Forelimb muscle (tissue), 1 donor: ENCODE data around the gene ECE1. TPM values are rescaled to one million over a fixed set of nuclear protein-coding genes. Genes with fewer than 3 reads are reported as not detected.

Experiments used
- DNase-seq: peaks from one replicate; pipeline ENCODE4 v3.0.0-alpha.2; 2013; ENCODE audit warnings: low read depth
- polyA plus RNA-seq: library from polyadenylated mRNA; unstranded; fragments of 120-200 nt; gene quantifications from one replicate; pipeline ENCODE4 v1.2.1, GENCODE V29; 2013; ENCODE audit not compliant: insufficient read length

ECE1 gene
- polyA plus RNA-seq, 1 donor = 29.1 TPM

GRCh38 chr1:21308847-21309652 is 18.8 kb upstream of the ECE1 start:
- no peak for DNase-seq

DNA sequence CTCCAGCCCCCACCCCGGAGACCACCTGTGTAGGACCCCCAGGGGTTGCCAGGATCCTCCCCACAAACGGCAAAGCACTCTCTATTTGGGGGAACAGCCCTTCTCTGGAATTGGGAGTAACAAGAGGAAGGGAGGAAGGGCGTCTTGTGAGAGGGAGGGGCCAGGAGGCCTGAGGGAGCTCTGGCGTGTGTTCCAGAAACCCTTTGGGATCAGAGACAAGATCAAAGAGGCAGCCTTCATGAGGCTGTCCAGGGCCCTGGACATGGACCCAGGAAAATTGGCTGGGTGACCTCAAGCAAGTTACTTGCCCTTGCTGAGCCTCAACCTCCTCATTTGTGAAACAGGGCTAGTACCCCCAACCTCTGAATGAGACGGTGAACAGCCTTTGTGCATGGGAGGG is 18.1 kb upstream of the ECE1 start:
- no peak for DNase-seq

DNA sequence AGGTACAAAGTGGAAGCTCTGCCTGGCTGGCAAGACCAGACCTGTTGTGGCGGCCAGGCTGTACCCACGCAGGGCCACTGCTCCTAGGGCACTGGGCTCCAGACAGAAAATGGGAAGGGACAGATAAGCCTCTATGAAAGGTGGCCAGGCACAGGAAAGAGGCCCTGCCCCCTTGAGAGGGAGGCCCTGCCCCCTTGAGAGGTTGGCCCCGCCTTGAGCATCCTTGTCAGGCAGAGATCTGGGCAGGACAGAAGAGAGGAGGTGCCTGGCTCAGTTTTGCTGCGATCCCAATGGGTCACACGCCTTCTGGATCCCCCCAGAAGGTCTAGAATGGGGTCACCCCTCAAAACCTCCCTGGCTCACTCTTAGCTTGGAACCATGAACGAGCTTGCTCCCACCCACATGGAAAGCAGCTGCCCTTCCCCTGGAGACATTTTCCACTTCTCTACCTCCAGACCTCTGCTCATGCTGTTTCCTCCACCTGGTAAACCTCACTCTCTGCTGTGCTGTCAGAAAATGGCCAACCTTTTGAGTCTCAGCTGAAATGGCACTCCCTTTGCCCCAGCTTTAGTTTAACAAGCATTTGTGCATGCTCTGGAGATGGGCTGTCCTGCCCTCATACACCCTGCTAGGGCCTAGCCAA is 17.5 kb upstream of the ECE1 start:
- no peak for DNase-seq

DNA sequence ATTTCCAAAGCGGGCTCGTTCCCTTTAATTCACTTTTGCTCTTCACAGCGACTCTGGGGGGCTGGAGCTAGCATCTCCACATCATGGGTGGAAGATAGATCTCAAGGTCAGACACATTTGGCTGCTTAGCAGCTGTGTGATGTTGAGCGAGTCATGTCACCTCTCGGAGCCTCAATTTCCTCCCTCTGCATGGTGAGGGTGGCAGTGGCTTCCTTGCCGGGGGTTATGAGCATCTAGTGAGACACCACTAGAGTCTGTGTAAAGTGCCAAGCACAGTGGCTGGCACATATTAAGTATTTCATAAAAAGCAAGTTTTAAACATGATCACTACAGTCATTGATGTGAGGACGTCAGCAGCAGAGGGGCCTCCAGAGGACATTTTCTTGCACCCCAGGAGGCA is 16.9 kb upstream of the ECE1 start:
- DNase-seq = no peak

DNA sequence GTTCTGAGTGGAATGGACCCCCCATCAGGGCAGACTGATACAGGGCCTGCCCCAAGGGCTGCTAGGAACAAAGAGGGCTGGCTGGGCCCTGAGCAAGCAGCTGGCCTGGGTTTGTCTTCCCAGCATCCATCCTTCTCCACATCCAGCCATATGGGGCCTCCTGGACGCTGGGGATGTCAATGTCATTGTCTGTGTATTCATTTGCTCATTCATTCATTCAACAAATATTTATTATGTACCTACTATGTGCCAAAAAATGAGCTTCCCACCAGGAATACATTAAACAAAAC is 15.6 kb upstream of the ECE1 start:
- no peak for DNase-seq

DNA sequence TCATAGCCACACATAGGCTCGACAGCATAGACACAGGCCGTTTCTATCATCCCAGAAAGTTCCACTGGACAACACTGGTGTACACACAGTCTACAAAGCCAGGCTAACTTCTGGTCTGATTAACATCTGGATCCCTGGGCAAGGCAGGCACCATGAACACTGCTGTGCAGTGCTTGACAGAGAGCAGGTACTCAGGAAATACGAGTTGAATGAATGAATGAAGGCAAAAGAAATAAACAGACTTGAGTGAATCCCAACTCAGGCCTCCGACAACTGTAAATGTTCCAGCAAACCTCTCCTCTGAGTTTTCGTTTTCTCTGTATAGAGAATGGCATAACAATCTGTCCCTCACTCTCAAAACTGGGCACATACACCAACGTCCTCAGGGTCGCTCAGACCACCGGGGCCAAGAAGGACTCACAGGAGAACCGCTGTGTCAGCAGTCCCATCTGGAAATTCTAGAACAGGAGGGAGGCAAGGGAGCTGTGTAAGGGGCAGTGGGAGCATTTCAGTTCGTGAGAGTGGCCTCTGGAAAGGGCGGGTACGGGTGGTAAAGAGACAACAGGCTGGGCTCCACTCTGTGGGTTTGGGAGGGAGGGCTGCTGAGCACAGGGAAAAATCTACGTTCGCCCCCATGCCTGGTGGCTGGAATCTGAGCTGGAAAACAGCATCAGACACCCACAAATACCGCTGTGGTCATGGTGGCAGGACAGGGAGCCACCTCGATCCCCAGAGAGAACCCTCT is 15.1 kb upstream of the ECE1 start:
- no peak for DNase-seq

GRCh38 chr1:21304488-21304887 is 14.2 kb upstream of the ECE1 start:
- DNase-seq = no peak

DNA sequence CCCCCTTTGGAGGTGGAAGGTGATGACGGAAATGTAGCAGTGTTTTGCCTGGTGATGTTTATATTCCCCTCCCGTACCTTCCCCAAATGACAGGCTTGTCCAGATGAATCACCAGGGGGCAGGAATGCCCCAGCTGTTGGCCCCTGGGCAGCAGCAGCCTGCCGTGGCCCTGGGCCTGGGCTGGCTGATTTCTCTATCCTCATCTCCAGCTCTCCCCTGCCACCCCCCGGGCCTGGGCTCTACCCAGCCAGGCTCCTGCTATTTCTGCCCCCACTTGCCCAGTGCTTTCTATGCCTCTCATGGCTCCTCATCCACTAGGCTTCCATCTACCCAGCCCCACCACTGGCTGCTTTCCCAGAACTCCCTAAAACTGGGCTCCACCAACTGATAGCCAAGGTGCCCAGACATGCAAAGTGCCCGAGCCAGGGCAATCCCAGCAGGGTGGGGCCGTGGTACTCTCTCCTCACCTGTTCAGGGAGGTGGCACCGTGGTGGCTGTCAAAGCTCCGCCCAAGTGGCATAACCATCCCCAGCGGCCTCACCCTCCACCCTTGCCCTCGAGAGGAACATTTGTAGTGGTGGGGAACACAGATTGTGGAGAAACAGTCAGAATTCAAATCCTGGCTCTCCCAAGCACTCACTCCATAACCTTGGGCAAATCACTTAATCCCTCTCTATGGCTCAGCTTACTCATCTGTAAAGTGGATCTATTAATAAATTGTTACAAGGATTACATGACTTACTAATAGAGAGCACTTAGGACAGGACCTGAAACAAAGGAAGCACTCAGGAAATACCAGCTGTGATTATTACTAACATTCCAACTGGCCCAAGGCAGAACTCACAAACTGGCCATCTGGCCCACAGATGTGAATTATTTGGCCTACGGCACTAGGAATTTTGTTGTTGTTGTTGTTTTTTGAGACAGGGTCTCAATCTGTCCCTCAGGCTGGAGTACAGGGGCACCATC is 12.8 kb upstream of the ECE1 start:
- DNase-seq = no peak

- DNase-seq = no peak
Observed at GRCh38 chr1:21301794-21302440, 11.7 kb upstream of the ECE1 start.

DNA sequence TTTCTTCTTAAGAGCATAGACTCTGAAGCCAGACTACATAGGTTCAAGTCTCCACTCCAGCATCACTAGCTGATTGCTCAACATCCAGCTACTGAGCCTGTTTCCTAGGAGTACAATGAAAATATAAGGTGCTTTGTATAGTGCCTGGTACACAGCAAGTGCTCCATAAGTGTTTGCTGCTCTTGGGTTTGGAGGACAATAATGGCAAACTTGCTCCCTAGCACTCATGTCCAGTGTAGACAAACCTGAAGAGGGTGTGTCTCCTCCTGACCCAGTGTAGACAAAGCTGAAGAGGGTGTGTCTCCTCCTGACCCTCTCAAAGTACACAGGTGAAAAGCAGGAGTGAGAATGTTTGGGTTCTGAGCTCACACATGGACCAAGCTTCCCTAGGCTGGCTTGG is 10.5 kb upstream of the ECE1 start:
- DNase-seq = no peak

DNA sequence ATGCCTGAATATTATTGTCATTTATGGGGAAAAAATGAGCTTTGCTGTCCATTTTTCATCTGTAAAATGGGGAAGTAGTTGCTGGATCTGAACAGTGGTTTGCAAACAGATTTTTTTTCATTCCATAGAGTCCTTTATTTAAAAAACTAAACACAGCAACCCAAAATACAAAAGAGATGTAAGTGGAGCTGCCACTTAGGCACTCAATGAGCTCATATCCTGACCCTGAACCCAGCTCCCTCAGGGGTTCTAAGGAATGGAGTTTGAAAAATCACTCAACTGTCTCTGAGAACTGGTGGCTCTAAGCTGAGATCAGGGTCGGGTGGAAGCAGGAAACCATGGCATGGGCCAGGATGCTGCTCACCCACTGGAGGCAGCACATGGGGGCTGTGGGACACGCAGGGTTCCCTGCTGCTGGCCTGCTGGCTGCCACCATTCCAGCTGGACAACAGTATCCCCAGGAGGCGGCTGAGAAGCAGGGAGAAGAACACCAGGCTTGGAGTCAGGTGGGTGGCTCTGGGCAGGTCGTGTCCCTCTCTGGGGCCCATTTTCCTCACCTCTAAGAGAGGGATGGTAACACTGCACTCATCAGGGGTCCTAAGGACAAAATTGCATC is 9.6 kb upstream of the ECE1 start:
- no peak for DNase-seq

DNA sequence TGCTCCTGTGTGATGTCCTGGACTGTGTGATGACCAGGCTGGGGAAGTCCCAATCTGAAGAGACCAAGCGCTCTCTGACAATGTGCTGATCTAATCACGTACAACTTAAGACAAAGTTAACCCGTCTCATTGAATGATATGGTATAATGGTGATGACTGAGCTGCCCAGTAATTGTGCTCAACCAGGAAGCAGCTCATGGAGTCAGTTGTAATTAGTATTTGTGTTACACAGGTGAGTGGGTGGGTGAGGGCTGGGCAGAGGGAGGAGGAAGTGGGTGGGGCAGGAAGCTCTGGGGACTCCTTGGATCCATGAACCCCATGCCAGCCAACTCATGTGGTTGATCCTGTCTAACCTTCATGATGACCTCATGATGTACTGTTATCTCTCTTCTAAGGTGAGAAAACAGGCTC is 8.7 kb upstream of the ECE1 start:
- DNase-seq = no peak

DNA sequence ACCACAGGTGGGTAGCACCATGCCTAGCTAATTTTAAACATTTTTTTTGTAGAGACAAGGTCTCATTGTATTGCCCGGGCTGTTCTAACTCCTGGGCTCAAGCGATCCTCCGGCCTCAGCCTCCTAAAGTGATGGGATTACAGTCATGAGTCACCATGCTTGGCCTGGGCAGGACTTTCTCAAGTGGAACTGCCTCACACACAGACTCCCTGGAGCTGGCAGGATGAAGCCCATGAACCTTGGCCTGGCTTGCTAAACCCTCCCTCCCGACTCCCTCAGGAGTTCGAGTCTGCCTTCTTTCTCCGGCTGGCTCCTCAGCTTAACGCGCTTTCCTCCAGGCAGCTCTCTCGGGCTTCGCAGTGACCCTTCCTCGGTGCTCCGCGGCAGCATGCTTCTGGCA is 7.7 kb upstream of the ECE1 start:
- DNase-seq = no peak

- DNase-seq = no peak
Observed at GRCh38 chr1:21296509-21297354, 6.5 kb upstream of the ECE1 start.

- no peak for DNase-seq
Observed at GRCh38 chr1:21295545-21295944, 5.3 kb upstream of the ECE1 start.

GRCh38 chr1:21295002-21295401 is 4.7 kb upstream of the ECE1 start:
- DNase-seq = no peak

GRCh38 chr1:21294266-21294989 is 4.2 kb upstream of the ECE1 start:
- DNase-seq = no peak

- DNase-seq = no peak
Observed at GRCh38 chr1:21293537-21294265, 3.4 kb upstream of the ECE1 start.
